HG03175 (cell line): Measurements from ENCODE around the gene TAB2.
"Not testable (repeated sequence)": the region's sequence is repeated elsewhere in the genome, so short reads cannot be mapped to it uniquely, and the experiment has no call there.

Source experiments
- ATAC-seq: cut with Tn5 transposase; IDR thresholded peaks from one replicate; pipeline ENCODE4 v1.9.1; 2021; ENCODE audit warnings: mild to moderate bottlenecking, moderate library complexity; ENCODE audit not compliant: unreplicated experiment

TAB2 gene

GRCh38 chr6:149311293-149311692 is 6.2 kb upstream of the TAB2 start:
- no peak for ATAC-seq

DNA sequence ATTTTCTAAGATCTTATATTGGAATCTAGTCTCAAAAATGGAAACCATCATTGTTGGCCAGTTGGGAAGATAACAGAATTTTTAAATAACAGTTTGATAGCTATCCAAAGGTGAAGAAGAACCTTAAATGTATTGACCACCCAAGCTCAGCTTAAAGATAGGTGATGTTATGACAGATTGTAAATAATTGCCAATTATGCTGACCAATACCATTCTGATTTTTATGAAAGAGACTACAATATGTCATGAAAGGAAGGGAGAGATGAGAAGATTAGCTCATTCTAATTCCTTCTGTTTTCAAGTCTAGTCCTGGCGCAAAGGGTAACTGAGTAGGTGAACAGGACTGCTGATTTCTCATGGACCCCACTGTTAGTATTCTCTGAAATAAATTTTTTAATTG is 5.7 kb upstream of the TAB2 start:
- no peak for ATAC-seq

GRCh38 chr6:149313070-149313469 is 4.4 kb upstream of the TAB2 start:
- ATAC-seq, result no peak

DNA sequence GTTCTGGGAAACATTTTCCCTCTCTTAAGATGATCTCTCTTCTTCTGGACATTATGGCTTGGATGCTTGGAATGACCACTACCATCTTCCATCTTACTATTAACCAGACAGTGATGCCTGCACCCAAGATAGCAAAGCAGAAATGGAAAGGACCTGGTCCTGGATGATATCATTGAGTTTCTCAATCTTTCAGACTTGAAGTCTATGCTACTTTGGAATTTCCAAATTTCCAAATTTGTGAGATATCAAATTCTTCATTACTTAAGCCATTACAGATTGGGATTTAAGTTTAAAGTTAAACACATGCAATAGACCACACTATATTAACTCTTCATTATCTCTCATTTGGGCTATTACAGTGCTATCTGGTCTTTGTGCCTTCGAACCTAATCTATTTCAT is 3.7 kb upstream of the TAB2 start:
- ATAC-seq, result no peak

DNA sequence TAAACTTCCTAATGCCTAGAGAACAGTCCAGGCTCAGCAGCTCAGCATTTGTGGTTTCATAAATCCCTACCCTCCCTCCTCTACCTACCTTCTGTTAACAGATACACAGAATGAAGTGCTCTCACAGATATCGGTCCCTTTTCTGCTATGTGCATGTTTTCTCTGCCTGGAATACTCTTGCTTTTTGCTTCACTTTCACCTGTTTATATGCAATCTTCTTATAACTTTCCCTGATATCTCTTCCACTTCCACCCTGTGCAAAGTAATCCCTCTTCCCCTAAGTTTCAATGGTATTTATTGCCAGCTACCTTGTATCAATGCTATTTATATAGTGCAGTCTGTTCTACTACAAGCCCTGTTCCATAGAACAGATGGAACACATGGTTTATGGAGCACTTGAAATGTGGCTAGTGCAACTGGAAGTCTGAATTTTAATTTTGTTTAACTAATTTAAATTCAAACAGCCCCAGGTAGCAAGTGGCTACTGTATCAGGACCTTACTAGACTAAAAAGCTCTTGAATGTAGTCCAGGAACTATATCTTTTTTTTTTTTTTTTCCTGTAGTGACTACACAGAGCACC is 3.1 kb upstream of the TAB2 start:
- no peak for ATAC-seq

GRCh38 chr6:149316108-149316727 is 1.3 kb upstream of the TAB2 start:
- ATAC-seq, result no peak

GRCh38 chr6:149316740-149317643 is 520 bp upstream of the TAB2 start:
- ATAC-seq, result peak; percentile 86

DNA sequence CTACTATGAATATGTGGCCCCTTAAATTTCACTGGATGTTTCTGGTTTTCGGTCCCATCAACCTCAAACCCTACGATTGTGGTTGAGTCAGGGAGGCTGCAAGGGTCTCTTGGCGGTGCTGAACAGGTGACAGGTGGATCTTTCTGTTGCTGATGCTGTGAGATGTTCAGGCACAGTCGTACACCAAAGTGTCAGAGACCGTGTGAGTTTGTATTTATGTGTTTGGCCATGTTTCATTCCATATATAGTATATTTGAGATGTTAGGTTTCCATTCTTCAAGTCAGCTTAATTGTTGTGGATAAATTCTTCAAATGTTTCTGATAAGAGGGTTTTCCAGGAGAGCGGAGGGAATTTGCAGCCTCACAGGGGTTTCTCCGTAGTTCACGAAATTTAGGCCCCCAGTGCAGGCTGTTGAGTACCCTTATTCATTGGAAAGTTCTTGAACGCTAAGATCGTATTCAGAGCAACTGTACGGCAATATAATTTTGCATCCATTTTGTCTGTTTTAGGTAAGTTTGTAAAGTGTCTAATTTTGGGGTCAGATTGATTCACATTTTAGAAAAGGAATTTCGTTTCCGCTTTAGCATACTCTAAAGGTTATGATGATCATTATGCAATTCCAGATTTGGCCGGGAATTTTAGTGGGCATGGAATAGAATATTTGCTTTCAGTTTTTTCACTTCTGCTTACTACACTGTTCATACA is 1.2 kb downstream of the TAB2 start:
- ATAC-seq, result no peak

DNA sequence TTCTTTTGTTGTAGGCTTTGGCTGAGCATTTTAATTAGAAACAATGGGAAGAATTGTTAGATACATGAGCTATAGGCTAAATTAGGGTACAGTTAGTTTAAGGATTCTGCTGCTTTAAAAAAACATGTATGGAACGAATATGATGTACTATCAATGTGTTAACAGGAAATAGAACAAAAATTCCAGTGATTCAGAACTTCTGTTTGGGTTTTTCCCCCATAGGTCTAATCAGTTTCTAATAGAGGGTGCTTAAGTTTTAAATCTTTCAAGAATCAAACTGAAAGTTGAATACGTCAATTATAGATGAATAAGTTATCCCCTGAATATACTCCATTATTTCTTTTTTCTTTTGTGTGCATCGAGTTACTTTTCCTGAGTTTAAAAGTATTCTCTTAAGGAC is 1.9 kb downstream of the TAB2 start:
- ATAC-seq, result no peak

- ATAC-seq, result not testable (repeated sequence)
Measured at GRCh38 chr6:149320016-149320415, 2.5 kb downstream of the TAB2 start.

DNA sequence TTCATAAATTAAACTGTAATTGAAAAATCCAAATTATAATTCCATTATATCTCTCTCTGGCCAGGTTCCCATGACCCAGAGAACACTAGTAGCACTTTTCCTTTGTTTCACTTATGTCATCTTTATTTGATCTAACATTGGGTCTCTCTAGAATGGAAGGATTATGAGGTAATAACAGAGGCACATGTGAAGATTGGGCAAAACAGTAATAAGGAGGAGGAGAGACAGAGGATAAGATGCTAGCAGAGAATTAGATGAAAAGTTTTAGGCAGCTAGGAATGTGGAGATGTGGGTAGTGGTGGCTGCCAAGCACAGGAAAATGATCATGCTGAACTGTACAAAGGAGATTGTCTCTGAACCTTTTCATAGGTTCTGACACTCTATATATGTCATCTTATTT is 3.3 kb downstream of the TAB2 start:
- ATAC-seq, result no peak

DNA sequence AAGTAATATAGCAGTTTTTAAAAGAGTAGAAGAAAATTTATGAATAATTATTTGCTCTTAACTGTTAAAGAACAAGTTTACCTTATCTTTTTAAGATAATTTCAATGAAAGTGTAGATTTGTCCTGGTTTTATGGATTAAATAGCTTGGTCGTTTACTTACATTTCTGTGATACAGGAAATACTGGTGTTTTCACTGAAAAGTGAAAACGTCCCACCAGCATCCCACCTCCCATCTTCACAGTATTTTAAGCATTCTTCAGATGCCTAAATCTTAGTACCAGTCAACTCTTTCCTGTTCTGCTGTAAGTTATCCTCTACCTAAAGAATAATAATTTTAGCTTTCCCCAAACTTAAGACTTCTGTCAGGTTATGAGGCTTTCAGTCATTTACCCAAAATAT is 5.8 kb downstream of the TAB2 start:
- ATAC-seq, result no peak

- ATAC-seq, result no peak
Measured at GRCh38 chr6:149323925-149324324, 6.4 kb downstream of the TAB2 start.

GRCh38 chr6:149324428-149324827 is 6.9 kb downstream of the TAB2 start:
- no peak for ATAC-seq

- ATAC-seq, result no peak
Measured at GRCh38 chr6:149325648-149326236, 8.2 kb downstream of the TAB2 start.

GRCh38 chr6:149327638-149328037 is 10.1 kb downstream of the TAB2 start:
- no peak for ATAC-seq

- ATAC-seq, result no peak
Measured at GRCh38 chr6:149328083-149328482, 10.6 kb downstream of the TAB2 start.

DNA sequence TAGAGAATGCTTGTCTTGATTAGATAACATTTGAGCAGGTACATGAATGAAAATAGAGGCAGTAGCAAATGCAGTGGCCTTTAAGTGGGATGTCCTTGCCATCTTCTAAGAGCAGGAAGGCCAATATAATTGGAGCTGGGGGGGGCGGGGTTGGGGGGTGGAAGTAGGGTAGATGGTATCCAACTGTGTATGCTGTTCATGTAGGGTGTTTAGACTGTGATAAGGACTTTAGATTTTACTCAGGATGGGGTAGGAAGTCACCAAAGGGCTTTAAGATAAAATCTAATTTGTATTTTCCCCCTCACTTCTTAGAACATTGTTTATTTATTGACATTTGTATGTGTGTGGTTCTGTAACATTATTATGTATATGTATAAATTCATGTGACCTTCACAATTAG is 12.0 kb downstream of the TAB2 start:
- ATAC-seq, result no peak

DNA sequence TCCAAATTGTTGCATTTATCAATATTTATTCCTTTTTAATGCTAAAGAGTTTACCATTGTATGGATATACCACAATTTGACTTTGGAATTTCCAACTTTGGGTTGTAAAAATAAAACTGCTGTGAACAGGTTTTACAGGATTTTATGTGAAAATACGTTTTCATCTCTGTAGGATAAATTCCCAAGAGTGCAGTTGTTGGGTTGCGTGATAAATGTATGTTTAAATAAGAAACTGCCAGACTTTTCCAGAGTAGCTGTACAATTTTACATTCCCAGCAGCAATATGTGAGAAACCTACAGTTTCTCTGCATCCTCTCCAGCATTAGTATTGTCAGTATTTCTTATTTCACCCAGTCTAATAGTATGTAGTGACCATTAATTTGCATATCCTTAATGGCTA is 12.6 kb downstream of the TAB2 start:
- no peak for ATAC-seq

DNA sequence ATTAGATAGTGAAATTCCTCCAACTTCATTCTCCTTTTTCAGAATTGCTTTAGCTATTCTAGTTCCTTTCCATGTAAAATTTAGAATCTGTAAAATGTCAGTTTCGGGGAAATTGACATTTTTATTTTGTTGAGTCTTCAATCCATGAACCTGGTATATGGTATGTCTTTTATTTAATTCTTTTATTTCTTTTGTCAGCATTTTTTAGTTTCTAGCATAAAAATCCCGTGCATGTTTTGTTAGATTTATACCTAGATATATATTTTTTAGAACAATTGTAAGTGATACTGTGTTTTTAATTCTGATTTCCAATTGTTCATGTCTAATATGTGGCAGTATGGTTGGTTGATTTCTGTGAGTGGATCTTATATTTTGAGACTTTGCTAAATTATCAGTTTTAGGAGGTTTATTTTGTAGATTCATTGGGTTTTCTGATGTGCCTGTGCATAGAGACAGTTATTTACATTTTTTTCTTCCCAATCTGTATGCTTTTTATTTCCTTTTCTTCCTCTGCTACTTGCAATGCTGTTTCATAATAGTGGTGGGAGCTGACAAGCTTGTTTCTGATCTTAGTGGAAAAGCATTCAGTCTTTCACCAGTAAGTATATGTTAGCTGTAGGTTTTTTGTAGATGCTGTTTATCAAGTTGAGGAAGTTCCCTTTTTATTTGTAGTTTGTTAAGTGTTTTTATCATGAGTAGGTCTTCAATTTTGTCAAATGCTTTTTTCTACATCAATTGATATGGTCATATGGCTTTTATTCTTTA is 13.7 kb downstream of the TAB2 start:
- no peak for ATAC-seq
